CD4-positive, alpha-beta T cell treated with Interferon alpha-2 for 1 hour (primary cell): ENCODE data around the gene EID3.
"Not testable (repeated sequence)": the region's sequence is repeated elsewhere in the genome, so short reads cannot be mapped to it uniquely, and the experiment has no call there.

Experiments used
- DNase-seq, 2 donors: peaks; one replicate each; pipeline ENCODE4 v3.0.0-alpha.2; 2020 to 2022

EID3 gene

GRCh38 chr12:104313568-104314241 is 10.2 kb downstream of the EID3 start:
- DNase-seq: no peak

- no peak for DNase-seq
Observed at GRCh38 chr12:104314242-104314614, 10.7 kb downstream of the EID3 start.

- DNase-seq: no peak
Observed at GRCh38 chr12:104315326-104316224, 12.0 kb downstream of the EID3 start.

- no peak for DNase-seq
Observed at GRCh38 chr12:104316936-104317335, 13.4 kb downstream of the EID3 start.

- no peak for DNase-seq
Observed at GRCh38 chr12:104317538-104318210, 14.1 kb downstream of the EID3 start.

- DNase-seq: no peak
Observed at GRCh38 chr12:104319028-104319427, 15.5 kb downstream of the EID3 start.

GRCh38 chr12:104319918-104320626 is 16.5 kb downstream of the EID3 start:
- DNase-seq: no peak

GRCh38 chr12:104320627-104321024 is 17.1 kb downstream of the EID3 start:
- no peak for DNase-seq

- DNase-seq: no peak
Observed at GRCh38 chr12:104321949-104322348, 18.4 kb downstream of the EID3 start.

- not testable (repeated sequence) for DNase-seq
Observed at GRCh38 chr12:104322533-104322932, 19.0 kb downstream of the EID3 start.

GRCh38 chr12:104323899-104324298 is 20.4 kb downstream of the EID3 start:
- no peak for DNase-seq

GRCh38 chr12:104328278-104328677 is 24.7 kb downstream of the EID3 start:
- not testable (repeated sequence) for DNase-seq

- no peak for DNase-seq
Observed at GRCh38 chr12:104328790-104329189, 25.3 kb downstream of the EID3 start.

GRCh38 chr12:104329707-104330532 is 26.4 kb downstream of the EID3 start:
- no peak for DNase-seq

GRCh38 chr12:104331376-104331775 is 27.8 kb downstream of the EID3 start:
- no peak for DNase-seq

- not testable (repeated sequence) for DNase-seq
Observed at GRCh38 chr12:104332273-104332672, 28.7 kb downstream of the EID3 start.

GRCh38 chr12:104333692-104334255 is 30.2 kb downstream of the EID3 start:
- no peak for DNase-seq

- no peak for DNase-seq
Observed at GRCh38 chr12:104334581-104334980, 31.0 kb downstream of the EID3 start.

GRCh38 chr12:104336115-104336514 is 32.6 kb downstream of the EID3 start:
- no peak for DNase-seq

- DNase-seq: no peak
Observed at GRCh38 chr12:104337030-104337558, 33.6 kb downstream of the EID3 start.

GRCh38 chr12:104339663-104340062 is 36.1 kb downstream of the EID3 start:
- no peak for DNase-seq
